ENCODE measurements around the gene APOA4. TPM values are rescaled to one million over a fixed set of nuclear protein-coding genes. Genes with fewer than 3 reads are reported as not detected.

Gene APOA4
- total RNA-seq: under 1 TPM; 0.35 to 0.38 TPM
- 0.64 TPM for polyA plus RNA-seq (2013, experiment 1 of 2)
- 0.62 TPM for polyA plus RNA-seq (2013, experiment 2 of 2)
- long read RNA-seq, experiment 1: 0 reads
- long read RNA-seq, experiment 2, partial matches to known transcripts: 0 of 1 reads
- long read RNA-seq, experiment 2, other reads (novel, unspliced or antisense): 0 of 1 reads
- long read RNA-seq, experiment 3, partial matches to known transcripts: 0 of 1 reads
- long read RNA-seq, experiment 3, other reads (novel, unspliced or antisense): 0 of 1 reads
- long read RNA-seq, experiment 4, partial matches to known transcripts: 0 of 1 reads
- long read RNA-seq, experiment 4, other reads (novel, unspliced or antisense): 1 of 1 reads

- no peak for TF ChIP-seq CTCF (conservative IDR thresholded peaks at IDR 0.05)
- H3K36me3 Mint-ChIP-seq (ENCODE audit: low read depth): no peaks in the 10 kb centered on the region
- H3K27me3 Mint-ChIP-seq (ENCODE audit: insufficient read depth): peaks cover 2% of the 10 kb centered on the region
- peak within 1 kb of the TSS; percentile 30 for H3K27ac Mint-ChIP-seq
- no peaks in the 10 kb centered on the region for H3K9me3 Mint-ChIP-seq
- Histone ChIP-seq H3K27me3 (ENCODE audit: control insufficient read depth, insufficient read depth, low read length, poor library complexity, severe bottlenecking) (no peaks in the 10 kb centered on the region), H3K27ac (ENCODE audit: low read depth, low read length) (no peak within 1 kb of the TSS), H3K4me3 (ENCODE audit: low read length) (no peak within 1 kb of the TSS), H3K9ac (ENCODE audit: extremely low read depth, low read length, poor library complexity, severe bottlenecking) (no peak within 1 kb of the TSS), H3K36me3 (ENCODE audit: control insufficient read depth, insufficient read depth, low read length) (no peaks in the 10 kb centered on the region), H3K9me3 (ENCODE audit: control insufficient read depth, low read length) (no peaks in the 10 kb centered on the region), H3K4me1 (ENCODE audit: control insufficient read depth, insufficient read depth, low read length) (peaks cover 23% of the 10 kb centered on the region)
- no peak for DNase-seq
- H3K4me3 Mint-ChIP-seq: no peak within 1 kb of the TSS
- 67 to 82% methylated on average over 8 to 15 of the region's 16 CpGs for WGBS, 2 experiments (ENCODE audit: insufficient coverage in 1 of 2, insufficient read length in 1 of 2)
- peaks cover 10% of the 10 kb centered on the region for H3K4me1 Mint-ChIP-seq
These were observed at the start of gene APOA4 for GRCh38 chr11:116823031-116823843. Gene APOA4, minus strand, starts transcription at chr11:116823304. Its CDS starts 113 bp downstream, at chr11:116823191.

DNA sequence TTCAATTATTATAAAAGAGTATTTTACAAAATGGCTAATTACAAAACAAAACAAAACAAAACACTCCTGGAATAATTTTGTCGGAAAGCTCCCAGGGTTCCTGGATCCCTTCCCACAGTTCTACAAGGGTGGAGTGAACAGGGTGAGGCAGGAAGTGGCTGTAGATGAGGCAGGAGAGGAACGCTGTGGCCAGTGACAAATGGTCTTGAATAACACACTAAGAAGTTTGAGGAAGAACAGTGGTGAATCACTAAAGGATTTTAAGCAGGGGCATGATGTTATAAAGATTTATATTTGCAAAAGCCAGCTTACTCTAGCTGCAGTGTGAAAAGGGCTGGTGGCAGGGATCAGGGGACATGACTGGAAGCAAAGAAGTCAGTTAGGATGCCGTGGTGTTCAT lies 48.1 kb upstream of the APOA4 start:
- H3K36me3 Mint-ChIP-seq (ENCODE audit: low read depth): peaks cover 76% of the 10 kb centered on the region
- Histone ChIP-seq H3K9me3 (ENCODE audit: control insufficient read depth, low read length) (no peaks in the 10 kb centered on the region), H3K27me3 (ENCODE audit: control insufficient read depth, insufficient read depth, low read length, poor library complexity, severe bottlenecking) (no peaks in the 10 kb centered on the region), H3K27ac (ENCODE audit: low read depth, low read length) (no peak overlapping the region), H3K4me1 (ENCODE audit: control insufficient read depth, insufficient read depth, low read length) (no peaks in the 10 kb centered on the region), H3K4me3 (ENCODE audit: low read length) (no peak overlapping the region), H3K36me3 (ENCODE audit: control insufficient read depth, insufficient read depth, low read length) (peaks cover 96% of the 10 kb centered on the region), H3K9ac (ENCODE audit: extremely low read depth, low read length, poor library complexity, severe bottlenecking) (no peak overlapping the region)
- H3K4me3 Mint-ChIP-seq: no peak overlapping the region
- no peak overlapping the region for H3K27ac Mint-ChIP-seq
- H3K9me3 Mint-ChIP-seq: no peaks in the 10 kb centered on the region
- no peaks in the 10 kb centered on the region for H3K4me1 Mint-ChIP-seq
- no peak for DNase-seq
- no peak for TF ChIP-seq CTCF (conservative IDR thresholded peaks at IDR 0.05)
- WGBS, 2 experiments (ENCODE audit: insufficient coverage in 1 of 2, insufficient read length in 1 of 2): 91 to 100% methylated on average over 3 of the region's 3 CpGs
- no peaks in the 10 kb centered on the region for H3K27me3 Mint-ChIP-seq (ENCODE audit: insufficient read depth)

GRCh38 chr11:116870054-116870453 lies 47.0 kb upstream of the APOA4 start:
- no peak overlapping the region for H3K27ac Mint-ChIP-seq
- H3K27me3 ChIP-seq (ENCODE audit: control insufficient read depth, insufficient read depth, low read length, poor library complexity, severe bottlenecking): no peaks in the 10 kb centered on the region
- no peak overlapping the region for H3K27ac ChIP-seq (ENCODE audit: low read depth, low read length)
- H3K36me3 ChIP-seq (ENCODE audit: control insufficient read depth, insufficient read depth, low read length): peaks cover 96% of the 10 kb centered on the region
- H3K9me3 ChIP-seq (ENCODE audit: control insufficient read depth, low read length): no peaks in the 10 kb centered on the region
- 95 to 100% methylated on average over 2 to 3 of the region's 3 CpGs for WGBS, 2 experiments (ENCODE audit: insufficient coverage in 1 of 2, insufficient read length in 1 of 2)
- H3K4me1 Mint-ChIP-seq: no peaks in the 10 kb centered on the region
- H3K9me3 Mint-ChIP-seq: no peaks in the 10 kb centered on the region
- H3K4me3 ChIP-seq (ENCODE audit: low read length): no peak overlapping the region
- no peak overlapping the region for H3K9ac ChIP-seq (ENCODE audit: extremely low read depth, low read length, poor library complexity, severe bottlenecking)
- H3K36me3 Mint-ChIP-seq (ENCODE audit: low read depth): peaks cover 73% of the 10 kb centered on the region
- TF ChIP-seq CTCF (conservative IDR thresholded peaks at IDR 0.05): no peak
- DNase-seq: no peak
- no peaks in the 10 kb centered on the region for H3K4me1 ChIP-seq (ENCODE audit: control insufficient read depth, insufficient read depth, low read length)
- no peaks in the 10 kb centered on the region for H3K27me3 Mint-ChIP-seq (ENCODE audit: insufficient read depth)
- no peak overlapping the region for H3K4me3 Mint-ChIP-seq
